ENCODE data around the gene HFM1.

HFM1 gene

GRCh38 chr1:91243171-91243570 is 161.5 kb downstream of the HFM1 start:
- DNase-seq = no peak

GRCh38 chr1:91234181-91234580 is 170.5 kb downstream of the HFM1 start:
- no peak for DNase-seq

GRCh38 chr1:91226741-91227140 is 177.9 kb downstream of the HFM1 start:
- DNase-seq = no peak

- DNase-seq = no peak
Observed at GRCh38 chr1:91224878-91225277, 179.8 kb downstream of the HFM1 start.

GRCh38 chr1:91221017-91221416 is 183.6 kb downstream of the HFM1 start:
- no peak for DNase-seq

- no peak for DNase-seq
Observed at GRCh38 chr1:91217911-91218310, 186.7 kb downstream of the HFM1 start.

All from NCI-H69 (cell line).